ENCODE measurements around the gene B4GALT2.

DNA sequence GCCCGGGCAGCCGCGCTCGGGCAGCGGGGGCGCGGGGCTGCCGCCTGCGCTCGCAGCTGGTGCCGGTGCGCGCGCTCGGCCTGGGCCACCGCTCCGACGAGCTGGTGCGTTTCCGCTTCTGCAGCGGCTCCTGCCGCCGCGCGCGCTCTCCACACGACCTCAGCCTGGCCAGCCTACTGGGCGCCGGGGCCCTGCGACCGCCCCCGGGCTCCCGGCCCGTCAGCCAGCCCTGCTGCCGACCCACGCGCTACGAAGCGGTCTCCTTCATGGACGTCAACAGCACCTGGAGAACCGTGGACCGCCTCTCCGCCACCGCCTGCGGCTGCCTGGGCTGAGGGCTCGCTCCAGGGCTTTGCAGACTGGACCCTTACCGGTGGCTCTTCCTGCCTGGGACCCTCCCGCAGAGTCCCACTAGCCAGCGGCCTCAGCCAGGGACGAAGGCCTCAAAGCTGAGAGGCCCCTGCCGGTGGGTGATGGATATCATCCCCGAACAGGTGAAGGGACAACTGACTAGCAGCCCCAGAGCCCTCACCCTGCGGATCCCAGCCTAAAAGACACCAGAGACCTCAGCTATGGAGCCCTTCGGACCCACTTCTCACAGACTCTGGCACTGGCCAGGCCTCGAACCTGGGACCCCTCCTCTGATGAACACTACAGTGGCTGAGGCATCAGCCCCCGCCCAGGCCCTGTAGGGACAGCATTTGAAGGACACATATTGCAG is 42.4 kb upstream of the B4GALT2 start:
- TF ChIP-seq CTCF (IDR thresholded peaks at IDR 0.05) = no peak
- TF ChIP-seq POLR2A (IDR thresholded peaks at IDR 0.05) = no peak

Data from testis (tissue), 2 donors.